ENCODE measurements around the gene TMEM218.

- TF ChIP-seq JUND (IDR thresholded peaks at IDR 0.05; ENCODE audit: low read length) = no peak
- no peak for TF ChIP-seq MAFK (IDR thresholded peaks at IDR 0.05; ENCODE audit: low read depth, low read length)
- TF ChIP-seq CEBPB (IDR thresholded peaks at IDR 0.05; ENCODE audit: low read depth, low read length) = no peak
Measured at GRCh38 chr11:125072218-125072960, 39.0 kb downstream of the TMEM218 start.
